ENCODE measurements around the gene ICE2.

DNA sequence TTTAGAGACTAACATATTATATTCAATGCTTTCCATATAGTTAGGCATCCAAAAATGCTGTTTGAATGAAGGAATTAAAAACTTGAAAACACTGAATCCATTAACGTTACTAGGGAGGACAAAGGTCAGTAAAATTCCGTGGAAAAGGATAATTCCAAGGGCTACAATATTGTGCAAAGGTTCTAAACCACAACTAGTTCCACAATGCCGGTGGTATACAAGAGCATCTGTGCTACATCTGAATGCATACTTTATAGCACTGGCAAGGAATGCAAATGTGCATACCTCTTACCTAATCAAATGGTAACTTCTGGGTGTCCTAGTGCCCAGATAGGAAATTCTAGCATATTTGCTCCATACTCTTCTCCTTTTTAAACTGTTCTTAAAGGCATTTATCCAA lies 2.2 kb downstream of the ICE2 start:
- TF ChIP-seq, protein P1, sequence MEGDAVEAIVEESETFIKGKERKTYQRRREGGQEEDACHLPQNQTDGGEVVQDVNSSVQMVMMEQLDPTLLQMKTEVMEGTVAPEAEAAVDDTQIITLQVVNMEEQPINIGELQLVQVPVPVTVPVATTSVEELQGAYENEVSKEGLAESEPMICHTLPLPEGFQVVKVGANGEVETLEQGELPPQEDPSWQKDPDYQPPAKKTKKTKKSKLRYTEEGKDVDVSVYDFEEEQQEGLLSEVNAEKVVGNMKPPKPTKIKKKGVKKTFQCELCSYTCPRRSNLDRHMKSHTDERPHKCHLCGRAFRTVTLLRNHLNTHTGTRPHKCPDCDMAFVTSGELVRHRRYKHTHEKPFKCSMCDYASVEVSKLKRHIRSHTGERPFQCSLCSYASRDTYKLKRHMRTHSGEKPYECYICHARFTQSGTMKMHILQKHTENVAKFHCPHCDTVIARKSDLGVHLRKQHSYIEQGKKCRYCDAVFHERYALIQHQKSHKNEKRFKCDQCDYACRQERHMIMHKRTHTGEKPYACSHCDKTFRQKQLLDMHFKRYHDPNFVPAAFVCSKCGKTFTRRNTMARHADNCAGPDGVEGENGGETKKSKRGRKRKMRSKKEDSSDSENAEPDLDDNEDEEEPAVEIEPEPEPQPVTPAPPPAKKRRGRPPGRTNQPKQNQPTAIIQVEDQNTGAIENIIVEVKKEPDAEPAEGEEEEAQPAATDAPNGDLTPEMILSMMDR (conservative IDR thresholded peaks at IDR 0.05 in 1 of 2, IDR thresholded peaks at IDR 0.05 in 1 of 2; ENCODE audit: extremely low read depth in 1 of 2, insufficient read depth in 1 of 2, low read depth in 1 of 2, low read length in 2 of 2), result no peak
- no peak for TF ChIP-seq EZH2 (IDR thresholded peaks at IDR 0.05; ENCODE audit: borderline replicate concordance, low read length)

Data from mammary epithelial cell (primary cell).